ENCODE results near the gene WNT16. TPM values are rescaled to one million over a fixed set of nuclear protein-coding genes. Genes with fewer than 3 reads are reported as not detected.

The WNT16 gene
- total and polyA plus RNA-seq, 2 of the 8 experiments (the other 6 are each of a cell fraction or from before 2014, with no cell fraction given), result 0.11 to 0.52 TPM

- TF ChIP-seq CHD1 (IDR thresholded peaks at IDR 0.05; ENCODE audit: low read depth, low read length), result no peak
- no peak for TF ChIP-seq PHF8 (conservative IDR thresholded peaks at IDR 0.05; ENCODE audit: low read depth, low read length)
- TF ChIP-seq TAF1 (IDR thresholded peaks at IDR 0.05; ENCODE audit: low read depth, low read length), result no peak
- no peak for TF ChIP-seq SP2 (IDR thresholded peaks at IDR 0.05; ENCODE audit: low read length)
These were observed 22.9 kb downstream of the WNT16 start (continued) for GRCh38 chr7:121351682-121352081.

Data from H1 (cell line).